Transverse colon (tissue), 4 donors: ENCODE measurements around the gene SMTNL2. TPM values are rescaled to one million over a fixed set of nuclear protein-coding genes. Genes with fewer than 3 reads are reported as not detected.
A peak's percentile ranks its signal among the peaks of the same experiment; 100 is the strongest.
"Not testable (repeated sequence)": the region's sequence is repeated elsewhere in the genome, so short reads cannot be mapped to it uniquely, and the experiment has no call there.

Experiments used
- DNase-seq: peaks from one replicate; pipeline ENCODE4 v3.0.0-alpha.2; 2019
- H3K27ac ChIP-seq, 4 donors: fragments of 200-600 bp; sonication (generic); 2 replicates each; pipeline ENCODE4 v1.5.1; 2016 to 2018; ENCODE audit warnings: inconsistent platforms in 4 of 4
- H3K27me3 ChIP-seq: fragments of 200-600 bp; sonication (generic); 2 replicates; pipeline ENCODE4 v1.5.1; 2017; ENCODE audit warnings: inconsistent platforms
- H3K36me3 ChIP-seq, 4 donors: fragments of 200-600 bp; sonication (generic); 2 replicates each; pipeline ENCODE4 v1.5.1; 2017 to 2019; ENCODE audit warnings: inconsistent platforms in 4 of 4
- H3K4me1 ChIP-seq, 4 donors: fragments of 200-600 bp; sonication (generic); 2 replicates each; pipeline ENCODE4 v1.5.1; 2017 to 2020; ENCODE audit warnings: inconsistent platforms in 4 of 4
- H3K4me3 ChIP-seq, 4 donors: fragments of 200-600 bp; sonication (generic); 1 replicate in 1 of 4; 2 replicates in 3 of 4; pipeline versions ENCODE4 v1.5.1 to v1.6.1; 2017 to 2019; ENCODE audit warnings: inconsistent platforms in 4 of 4
- H3K9me3 ChIP-seq, 2 donors: fragments of 200-600 bp; sonication (generic); 2 replicates each; pipeline ENCODE4 v1.5.1; 2017 to 2019; ENCODE audit warnings: inconsistent platforms in 2 of 2
- CTCF ChIP-seq, 5 experiments: fragments of 200-600 bp in 3 of 5; fragments of 450-650 bp in 2 of 5; sonication (generic) in 3 of 5; IDR thresholded peaks; 1 replicate in 2 of 5; 2 replicates in 3 of 5; pipeline ENCODE4 v1.5.1; 2016 to 2017; ENCODE audit warnings: antibody characterized with exemption in 5 of 5, inconsistent platforms in 3 of 5, mild to moderate bottlenecking in 2 of 5, moderate library complexity in 1 of 5
- EP300 ChIP-seq: sonication (generic); formaldehyde crosslinking; IDR thresholded peaks from one replicate; pipeline ENCODE4 v1.6.1; 2017; ENCODE audit warnings: antibody characterized with exemption, low read depth
- POLR2A ChIP-seq: fragments of 450-650 bp; IDR thresholded peaks from one replicate; pipeline ENCODE4 v1.6.1; 2016; ENCODE audit warnings: antibody characterized with exemption, mild to moderate bottlenecking, moderate library complexity
- POLR2AphosphoS5 ChIP-seq, 3 donors: sonication (generic); formaldehyde crosslinking; IDR thresholded peaks; one replicate each; pipeline ENCODE4 v1.6.1; 2016; ENCODE audit warnings: antibody characterized with exemption in 3 of 3
- WGBS, 2 donors: methylation state at CpG; one replicate each; pipeline ENCODE4 v1.1.5; 2018; ENCODE audit warnings: low coverage in 1 of 2; 5-methylcytosine and 5-hydroxymethylcytosine counted together
- in situ Hi-C, 4 donors: fragments of 200-750 bp; cut with MboI; loops; one replicate each; pipeline versions ENCODE4 v1.15.0 to v1.15.1; 2017; ENCODE audit warnings: low sequenced_read_pairs in 3 of 4, low pct_ligation_motif_present in 1 of 4, low pct_unique_long_range_greater_than_20kb in 1 of 4
- intact Hi-C: fragments of 100-400 bp; cut with DNase I; formaldehyde crosslinking; loops from one replicate; pipeline ENCODE4 v1.15.1; 2023; ENCODE audit warnings: low total_unique reads
- total RNA-seq, 4 donors: library from RNA; depleted of rRNA; stranded (reverse); fragments of >200 nt; gene quantifications; one replicate each; pipeline ENCODE4 v1.1.0, GENCODE V29; 2016

Gene SMTNL2
- total RNA-seq, 4 donors from 2014 or later = 0.16 to 0.96 (median 0.40) TPM; not detected in 1

GRCh38 chr17:4636474-4637100 lies 52.3 kb downstream of the SMTNL2 start:
- WGBS, 2 donors = 55 to 65% methylated on average over 3 to 12 of the region's 12 CpGs
- intact Hi-C loops = no loop called here

GRCh38 chr17:4638766-4639165 lies 54.4 kb downstream of the SMTNL2 start:
- 36% methylated on average over 8 of the region's 8 CpGs; no CpG with 5 or more reads in 1 of the 2 donors for WGBS, 2 donors

More at GRCh38 chr17:4636474-4637100, 52.3 kb downstream of the SMTNL2 start:
- TF ChIP-seq POLR2AphosphoS5 (IDR thresholded peaks at IDR 0.05) (no peak), EP300 (no peak), CTCF (IDR thresholded peaks at IDR 0.05) (no peak)
- in situ Hi-C loops = loop anchor here in 1 of 4 donors (25.0 kb wide), 1 partner anchor 199 kb away; the partner anchor contains the start of gene SPNS3
- no peak overlapping the region for H3K4me3 ChIP-seq
- DNase-seq = no peak
- H3K27ac ChIP-seq = no peak overlapping the region
- no peaks in the 10 kb centered on the region for H3K36me3 ChIP-seq
- H3K9me3 ChIP-seq = no peaks in the 10 kb centered on the region
- H3K4me1 ChIP-seq = peaks cover 0 to 15% (median 11%) of the 10 kb centered on the region in 4 donors
- peaks cover 67% of the 10 kb centered on the region for H3K27me3 ChIP-seq

GRCh38 chr17:4639301-4640059 lies 55.2 kb downstream of the SMTNL2 start:
- Histone ChIP-seq H3K4me1 (peaks cover 0 to 35% (median 15%) of the 10 kb centered on the region in 4 donors), H3K27me3 (peaks cover 72% of the 10 kb centered on the region)
- H3K27ac ChIP-seq, H3K9me3 ChIP-seq, intact Hi-C loops, H3K4me3 ChIP-seq, H3K36me3 ChIP-seq: not testable (repeated sequence)
- 12% methylated on average over 17 of the region's 56 CpGs; no CpG with 5 or more reads in 1 of the 2 donors for WGBS, 2 donors
- in situ Hi-C loops = loop anchor here in 1 of 4 donors (25.0 kb wide), 1 partner anchor 202 kb away; the partner anchor contains the start of gene SPNS3
- peak; percentile 45 for DNase-seq

More at GRCh38 chr17:4638766-4639165, 54.4 kb downstream of the SMTNL2 start:
- H3K36me3 ChIP-seq, intact Hi-C loops, H3K27ac ChIP-seq, H3K9me3 ChIP-seq, H3K4me3 ChIP-seq, DNase-seq: not testable (repeated sequence)
- in situ Hi-C loops = loop anchor here in 1 of 4 donors (25.0 kb wide), 1 partner anchor 201 kb away; the partner anchor contains the start of gene SPNS3
- H3K27me3 ChIP-seq = peaks cover 76% of the 10 kb centered on the region
- peaks cover 0 to 30% (median 13%) of the 10 kb centered on the region in 4 donors for H3K4me1 ChIP-seq

- H3K9me3 ChIP-seq, H3K4me3 ChIP-seq, DNase-seq, intact Hi-C loops, H3K36me3 ChIP-seq, H3K27ac ChIP-seq: not testable (repeated sequence)
- 5 to 6% methylated on average over 13 to 31 of the region's 39 CpGs for WGBS, 2 donors
- in situ Hi-C loops = loop anchor here in 1 of 4 donors (25.0 kb wide), 1 partner anchor 203 kb away; the partner anchor contains the start of gene SPNS3
- H3K4me1 ChIP-seq = peaks cover 0 to 35% (median 14%) of the 10 kb centered on the region in 4 donors
- H3K27me3 ChIP-seq = peaks cover 65% of the 10 kb centered on the region
These were observed 56.4 kb downstream of the SMTNL2 start for GRCh38 chr17:4640569-4641188.

GRCh38 chr17:4641297-4642195 lies 57.2 kb downstream of the SMTNL2 start, which contains the start of gene ALOX15:
Gene ALOX15 (minus strand): TSS chr17:4641678. CDS start chr17:4641651, 27 bp downstream.
- peaks cover 0 to 34% (median 13%) of the 10 kb centered on the region in 4 donors for H3K4me1 ChIP-seq
- peak within 1 kb of the TSS in 1 of 4 donors; percentile 12 for H3K4me3 ChIP-seq
- DNase-seq = no peak
- in situ Hi-C loops (loop anchor here in 1 of 4 donors (25.0 kb wide), 1 partner anchor 204 kb away; the partner anchor contains the start of gene SPNS3), intact Hi-C loops (no loop called here)
- no peaks in the 10 kb centered on the region for H3K9me3 ChIP-seq
- peaks cover 57% of the 10 kb centered on the region for H3K27me3 ChIP-seq
- 14% methylated on average over 54 of the region's 58 CpGs; no CpG with 5 or more reads in 1 of the 2 donors for WGBS, 2 donors
- no peaks in the 10 kb centered on the region for H3K36me3 ChIP-seq
- no peak within 1 kb of the TSS for H3K27ac ChIP-seq
- TF ChIP-seq EP300 (no peak), POLR2AphosphoS5 (IDR thresholded peaks at IDR 0.05) (no peak), CTCF (IDR thresholded peaks at IDR 0.05) (no peak), POLR2A (no peak)
